Pulmonary artery endothelial cell (primary cell): Measurements from ENCODE around the gene TRIM2. TPM values are rescaled to one million over a fixed set of nuclear protein-coding genes. Genes with fewer than 3 reads are reported as not detected.

Experiments
- DNase-seq: peaks from one replicate; pipeline ENCODE4 v3.0.0-alpha.2; 2011; ENCODE audit warnings: low read depth, low spot score
- total RNA-seq: library from RNA; depleted of rRNA; stranded (reverse); fragments of >200 nt; gene quantifications from 2 replicates; pipeline ENCODE4 v1.2.3, GENCODE V29; 2014

The TRIM2 gene
- total RNA-seq, 1 donor from 2014 or later: 12.7 TPM

- no peak for DNase-seq
Measured at GRCh38 chr4:153248641-153249198, 44.5 kb downstream of the TRIM2 start.

GRCh38 chr4:153249199-153250041 lies 45.2 kb downstream of the TRIM2 start:
- no peak for DNase-seq

GRCh38 chr4:153252122-153252521 lies 47.9 kb downstream of the TRIM2 start:
- no peak for DNase-seq

GRCh38 chr4:153255233-153255632 lies 51.0 kb downstream of the TRIM2 start:
- no peak for DNase-seq

GRCh38 chr4:153257151-153257620 lies 52.9 kb downstream of the TRIM2 start:
- DNase-seq: no peak

GRCh38 chr4:153257991-153258390 lies 53.7 kb downstream of the TRIM2 start:
- DNase-seq: no peak

GRCh38 chr4:153258750-153259149 lies 54.5 kb downstream of the TRIM2 start:
- DNase-seq: no peak

GRCh38 chr4:153259661-153260060 lies 55.4 kb downstream of the TRIM2 start:
- no peak for DNase-seq

GRCh38 chr4:153260132-153260531 lies 55.9 kb downstream of the TRIM2 start:
- DNase-seq: no peak

GRCh38 chr4:153260553-153261300 lies 56.5 kb downstream of the TRIM2 start:
- no peak for DNase-seq

GRCh38 chr4:153261461-153261860 lies 57.2 kb downstream of the TRIM2 start:
- DNase-seq: no peak

GRCh38 chr4:153261914-153262313 lies 57.7 kb downstream of the TRIM2 start:
- no peak for DNase-seq

GRCh38 chr4:153265306-153266047 lies 61.2 kb downstream of the TRIM2 start:
- DNase-seq: no peak

- no peak for DNase-seq
Measured at GRCh38 chr4:153266988-153267387, 62.7 kb downstream of the TRIM2 start.

GRCh38 chr4:153267890-153268289 lies 63.6 kb downstream of the TRIM2 start:
- DNase-seq: no peak

- DNase-seq: no peak
Measured at GRCh38 chr4:153268295-153268694, 64.1 kb downstream of the TRIM2 start.

GRCh38 chr4:153269218-153269990 lies 65.2 kb downstream of the TRIM2 start:
- no peak for DNase-seq

- DNase-seq: no peak
Measured at GRCh38 chr4:153270361-153270760, 66.1 kb downstream of the TRIM2 start.

- DNase-seq: no peak
Measured at GRCh38 chr4:153271820-153272219, 67.6 kb downstream of the TRIM2 start.

GRCh38 chr4:153273751-153274150 lies 69.5 kb downstream of the TRIM2 start:
- DNase-seq: no peak

- DNase-seq: no peak
Measured at GRCh38 chr4:153274967-153275366, 70.7 kb downstream of the TRIM2 start.
